ENCODE measurements around the gene TRAPPC2L.

Gene TRAPPC2L

DNA sequence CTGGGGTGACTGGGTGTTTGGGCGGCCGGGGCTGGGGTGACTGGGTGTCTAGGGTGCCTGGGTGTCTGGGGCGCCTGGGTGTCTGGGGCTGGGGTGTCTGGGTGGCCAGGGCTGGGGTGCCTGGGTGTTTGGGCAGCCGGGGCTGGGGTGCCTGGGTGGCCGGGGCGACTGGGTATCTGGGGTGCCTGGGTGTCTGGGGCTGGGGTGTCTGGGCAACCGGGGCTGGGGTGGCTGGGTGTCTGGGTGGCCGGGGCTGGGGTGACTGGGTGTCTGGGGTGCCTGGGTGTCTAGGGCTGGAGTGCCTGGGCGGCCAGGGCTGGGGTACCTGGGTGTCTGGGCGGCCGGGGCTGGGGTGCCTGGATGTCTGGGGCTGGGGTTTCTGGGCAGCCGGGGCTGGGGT, 31.8 kb upstream of the TRAPPC2L start:
- H3K4me3 ChIP-seq (ENCODE audit: control insufficient read depth, low read depth, low read length) = no peak overlapping the region
- no peak for DNase-seq (ENCODE audit: low read depth)
- TF ChIP-seq, protein P1, sequence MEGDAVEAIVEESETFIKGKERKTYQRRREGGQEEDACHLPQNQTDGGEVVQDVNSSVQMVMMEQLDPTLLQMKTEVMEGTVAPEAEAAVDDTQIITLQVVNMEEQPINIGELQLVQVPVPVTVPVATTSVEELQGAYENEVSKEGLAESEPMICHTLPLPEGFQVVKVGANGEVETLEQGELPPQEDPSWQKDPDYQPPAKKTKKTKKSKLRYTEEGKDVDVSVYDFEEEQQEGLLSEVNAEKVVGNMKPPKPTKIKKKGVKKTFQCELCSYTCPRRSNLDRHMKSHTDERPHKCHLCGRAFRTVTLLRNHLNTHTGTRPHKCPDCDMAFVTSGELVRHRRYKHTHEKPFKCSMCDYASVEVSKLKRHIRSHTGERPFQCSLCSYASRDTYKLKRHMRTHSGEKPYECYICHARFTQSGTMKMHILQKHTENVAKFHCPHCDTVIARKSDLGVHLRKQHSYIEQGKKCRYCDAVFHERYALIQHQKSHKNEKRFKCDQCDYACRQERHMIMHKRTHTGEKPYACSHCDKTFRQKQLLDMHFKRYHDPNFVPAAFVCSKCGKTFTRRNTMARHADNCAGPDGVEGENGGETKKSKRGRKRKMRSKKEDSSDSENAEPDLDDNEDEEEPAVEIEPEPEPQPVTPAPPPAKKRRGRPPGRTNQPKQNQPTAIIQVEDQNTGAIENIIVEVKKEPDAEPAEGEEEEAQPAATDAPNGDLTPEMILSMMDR (conservative IDR thresholded peaks at IDR 0.05; ENCODE audit: control insufficient read depth, insufficient read depth, low read depth, low read length) = no peak

DNA sequence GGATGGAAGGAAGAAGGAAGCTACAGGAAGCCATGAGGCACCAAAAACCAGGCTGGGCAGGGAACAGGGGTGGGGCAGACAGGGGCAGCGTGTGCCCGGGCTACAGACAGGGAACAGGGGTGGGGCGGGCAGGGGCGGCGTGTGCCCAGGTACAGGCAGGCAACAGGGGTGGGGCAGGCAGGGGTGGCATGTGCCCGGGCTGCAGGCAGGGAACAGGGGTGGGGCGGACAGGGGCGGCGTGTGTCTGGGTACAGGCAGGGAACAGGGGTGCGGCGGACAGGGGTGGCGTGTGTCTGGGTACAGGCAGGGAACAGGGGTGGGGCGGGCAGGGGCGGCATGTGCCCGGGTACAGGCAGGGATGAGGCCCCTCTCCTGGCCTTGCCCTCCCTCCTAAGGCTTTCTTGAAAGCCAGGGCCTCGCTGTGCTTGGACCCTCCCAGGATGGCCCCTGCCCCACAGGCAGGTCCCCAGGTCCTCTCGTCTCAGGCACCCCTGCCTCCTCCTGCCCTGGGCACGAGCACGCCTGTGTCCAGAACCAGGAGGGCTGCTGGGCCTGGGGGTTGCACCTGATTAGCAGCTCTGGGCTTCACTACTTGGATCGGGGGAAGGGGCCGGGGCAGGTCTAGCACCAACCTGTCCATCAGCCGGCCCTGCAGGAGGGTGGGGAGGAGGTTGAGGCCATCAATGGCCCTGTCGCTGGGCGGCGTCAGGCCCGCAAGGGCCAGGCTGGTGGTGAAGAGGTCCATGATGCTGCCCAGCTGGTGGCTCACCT, 30.7 kb upstream of the TRAPPC2L start:
- TF ChIP-seq, protein P1 (conservative IDR thresholded peaks at IDR 0.05; ENCODE audit: control insufficient read depth, insufficient read depth, low read depth, low read length) = no peak
- DNase-seq (ENCODE audit: low read depth) = no peak

DNA sequence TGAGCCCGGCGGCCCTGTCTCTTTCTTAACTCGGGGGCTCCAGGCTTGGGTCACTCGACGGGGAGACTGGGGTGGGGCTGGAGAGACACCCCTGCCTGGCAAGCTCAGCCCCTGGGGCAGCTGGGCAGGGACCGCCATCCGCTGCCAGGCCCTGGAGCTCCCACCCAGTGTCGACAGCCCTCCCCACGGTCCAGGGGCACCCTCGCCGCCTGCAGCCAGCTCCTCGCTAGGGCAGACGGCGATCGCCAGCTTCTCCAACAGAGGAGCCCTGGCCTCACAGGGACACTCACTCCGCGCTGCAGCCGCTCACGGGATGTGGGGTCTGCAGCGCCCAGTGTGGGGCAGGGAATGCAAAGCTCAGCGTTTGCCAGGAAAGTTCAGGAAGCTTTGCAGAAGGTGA, 29.2 kb upstream of the TRAPPC2L start:
- no peak for DNase-seq (ENCODE audit: low read depth)
- TF ChIP-seq, protein P1 (conservative IDR thresholded peaks at IDR 0.05; ENCODE audit: control insufficient read depth, insufficient read depth, low read depth, low read length) = no peak
- H3K4me3 ChIP-seq (ENCODE audit: control insufficient read depth, low read depth, low read length) = no peak overlapping the region

More for the DNA sequence above, 30.7 kb upstream of the TRAPPC2L start:
- no peak overlapping the region for H3K4me3 ChIP-seq (ENCODE audit: control insufficient read depth, low read depth, low read length)

DNA sequence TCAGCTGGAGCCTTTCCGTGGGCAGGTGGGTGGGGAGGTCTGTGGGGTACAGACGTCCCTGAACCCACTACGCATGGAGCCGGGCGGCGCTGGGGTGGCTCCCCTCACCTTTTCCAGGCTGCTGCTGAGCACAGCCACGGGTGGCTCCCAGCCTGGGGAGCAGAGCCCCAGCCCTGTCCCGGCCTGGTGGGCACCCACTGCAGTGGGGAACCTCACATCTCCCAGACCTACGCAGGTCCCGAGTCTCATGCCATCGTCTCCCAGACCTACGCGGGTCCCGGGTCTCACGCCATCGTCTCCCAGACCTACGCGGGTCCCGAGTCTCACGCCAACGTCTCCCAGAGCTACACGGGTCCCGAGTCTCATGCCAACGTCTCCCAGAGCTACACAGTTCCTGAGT, 28.2 kb upstream of the TRAPPC2L start:
- DNase-seq (ENCODE audit: low read depth) = no peak
- no peak overlapping the region for H3K4me3 ChIP-seq (ENCODE audit: control insufficient read depth, low read depth, low read length)
- TF ChIP-seq, protein P1 (conservative IDR thresholded peaks at IDR 0.05; ENCODE audit: control insufficient read depth, insufficient read depth, low read depth, low read length) = no peak

DNA sequence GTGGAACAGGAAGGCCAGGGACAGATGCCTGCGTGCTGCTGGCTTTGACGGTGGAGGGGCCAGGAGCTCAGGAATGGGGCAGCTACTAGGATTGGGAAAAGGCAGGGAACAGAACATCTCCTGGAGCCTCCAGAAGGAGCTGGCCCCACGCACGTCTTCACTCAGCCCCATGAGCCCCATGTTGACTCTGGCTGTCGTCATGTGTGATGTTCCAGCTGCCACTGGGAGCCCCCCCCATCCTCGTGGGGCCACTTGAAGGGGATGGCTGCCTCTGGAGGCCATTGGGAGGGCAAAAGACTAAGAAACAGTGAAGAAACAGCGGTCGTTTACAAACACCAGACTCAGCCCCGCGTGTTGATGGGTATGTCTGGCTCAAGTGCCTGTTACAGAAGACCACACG, 26.7 kb upstream of the TRAPPC2L start:
- H3K4me3 ChIP-seq (ENCODE audit: control insufficient read depth, low read depth, low read length) = no peak overlapping the region
- DNase-seq (ENCODE audit: low read depth) = no peak
- TF ChIP-seq, protein P1 (conservative IDR thresholded peaks at IDR 0.05; ENCODE audit: control insufficient read depth, insufficient read depth, low read depth, low read length) = no peak

DNA sequence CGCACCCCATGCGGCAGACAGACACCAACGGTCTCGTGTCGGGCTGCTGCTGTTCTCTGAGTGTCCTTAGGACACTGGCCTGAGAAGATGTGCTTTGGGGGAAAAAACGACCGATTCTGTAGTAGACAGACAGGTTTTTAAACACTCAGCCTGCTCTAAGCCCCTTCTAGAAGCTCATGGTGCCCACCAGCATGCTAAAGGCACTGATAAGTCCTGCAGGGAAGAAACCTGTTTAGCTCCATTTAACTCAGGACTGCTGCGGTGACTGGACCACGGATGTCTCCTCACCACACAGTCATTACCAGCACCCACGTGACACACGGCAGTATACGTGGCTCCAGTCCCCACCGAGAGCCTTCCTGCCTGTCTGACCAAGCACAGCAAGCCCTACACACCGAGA, 26.1 kb upstream of the TRAPPC2L start:
- no peak overlapping the region for H3K4me3 ChIP-seq (ENCODE audit: control insufficient read depth, low read depth, low read length)
- no peak for DNase-seq (ENCODE audit: low read depth)
- TF ChIP-seq, protein P1 (conservative IDR thresholded peaks at IDR 0.05; ENCODE audit: control insufficient read depth, insufficient read depth, low read depth, low read length) = no peak
